Measurements from ENCODE around the gene GPATCH4.

DNA sequence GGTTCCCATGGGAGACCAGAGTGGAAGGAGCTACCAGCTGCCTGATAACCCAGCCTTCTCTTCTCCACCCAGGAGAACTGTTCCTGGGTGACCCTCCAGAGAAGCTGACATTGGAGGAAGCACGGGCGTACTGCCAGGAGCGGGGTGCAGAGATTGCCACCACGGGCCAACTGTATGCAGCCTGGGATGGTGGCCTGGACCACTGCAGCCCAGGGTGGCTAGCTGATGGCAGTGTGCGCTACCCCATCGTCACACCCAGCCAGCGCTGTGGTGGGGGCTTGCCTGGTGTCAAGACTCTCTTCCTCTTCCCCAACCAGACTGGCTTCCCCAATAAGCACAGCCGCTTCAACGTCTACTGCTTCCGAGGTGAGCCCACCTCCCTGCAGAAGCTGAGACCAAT lies 47.2 kb upstream of the GPATCH4 start:
- TF ChIP-seq POLR2A (IDR thresholded peaks at IDR 0.05), result no peak
- TF ChIP-seq, protein P1, sequence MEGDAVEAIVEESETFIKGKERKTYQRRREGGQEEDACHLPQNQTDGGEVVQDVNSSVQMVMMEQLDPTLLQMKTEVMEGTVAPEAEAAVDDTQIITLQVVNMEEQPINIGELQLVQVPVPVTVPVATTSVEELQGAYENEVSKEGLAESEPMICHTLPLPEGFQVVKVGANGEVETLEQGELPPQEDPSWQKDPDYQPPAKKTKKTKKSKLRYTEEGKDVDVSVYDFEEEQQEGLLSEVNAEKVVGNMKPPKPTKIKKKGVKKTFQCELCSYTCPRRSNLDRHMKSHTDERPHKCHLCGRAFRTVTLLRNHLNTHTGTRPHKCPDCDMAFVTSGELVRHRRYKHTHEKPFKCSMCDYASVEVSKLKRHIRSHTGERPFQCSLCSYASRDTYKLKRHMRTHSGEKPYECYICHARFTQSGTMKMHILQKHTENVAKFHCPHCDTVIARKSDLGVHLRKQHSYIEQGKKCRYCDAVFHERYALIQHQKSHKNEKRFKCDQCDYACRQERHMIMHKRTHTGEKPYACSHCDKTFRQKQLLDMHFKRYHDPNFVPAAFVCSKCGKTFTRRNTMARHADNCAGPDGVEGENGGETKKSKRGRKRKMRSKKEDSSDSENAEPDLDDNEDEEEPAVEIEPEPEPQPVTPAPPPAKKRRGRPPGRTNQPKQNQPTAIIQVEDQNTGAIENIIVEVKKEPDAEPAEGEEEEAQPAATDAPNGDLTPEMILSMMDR (IDR thresholded peaks at IDR 0.05), result no peak

All from heart left ventricle (tissue), 13 donors.